Activated naive CD8-positive, alpha-beta T cell treated with anti-CD3 and anti-CD28 coated beads, Interleukin-2, amount 10 ng/mL, durations not matched to agents 7 days and 5 days (primary cell): ENCODE measurements around the gene UNC13D. TPM values are rescaled to one million over a fixed set of nuclear protein-coding genes. Genes with fewer than 3 reads are reported as not detected.
"Not testable (repeated sequence)": the region's sequence is repeated elsewhere in the genome, so short reads cannot be mapped to it uniquely, and the experiment has no call there.

ENCODE experiments used
- ATAC-seq: fragments of 150-1000 bp; cut with Tn5 transposase; one replicate; pipeline ENCODE4 v1.10.0; 2021; ENCODE audit warnings: low read depth, moderate library complexity
- POLR2A ChIA-PET: fragments of 350-600 bp; sonication (Branson Sonifier 250); formaldehyde crosslinking; loops from one replicate; lab custom pipeline; 2021; ENCODE audit warnings: antibody characterized with exemption; lab: Charles Lee
- DNase-seq: peaks from one replicate; pipeline ENCODE4 v3.0.0; 2021
- H3K27ac Mint-ChIP-seq: one replicate; pipeline ENCODE4 v1.8.0; 2022; ENCODE audit warnings: mild to moderate bottlenecking, mixed read lengths
- H3K27me3 Mint-ChIP-seq: one replicate; pipeline ENCODE4 v1.8.0; 2022; ENCODE audit warnings: mild to moderate bottlenecking, moderate library complexity, mixed read lengths
- H3K36me3 Mint-ChIP-seq: one replicate; pipeline ENCODE4 v1.8.0; 2021; ENCODE audit warnings: mild to moderate bottlenecking, mixed read lengths
- H3K4me1 Mint-ChIP-seq: one replicate; pipeline ENCODE4 v1.8.0; 2021; ENCODE audit warnings: mixed read lengths
- H3K4me3 Mint-ChIP-seq: one replicate; pipeline ENCODE4 v1.8.0; 2022; ENCODE audit warnings: mild to moderate bottlenecking, moderate library complexity, mixed read lengths
- H3K9me3 Mint-ChIP-seq: one replicate; pipeline ENCODE4 v1.8.0; 2021; ENCODE audit warnings: mixed read lengths
- total RNA-seq, 2 experiments: library from RNA; stranded (reverse); gene quantifications; one replicate each; pipeline ENCODE4 v1.2.3, GENCODE V29; 2021

UNC13D gene
- total RNA-seq, 2 experiments from 2014 or later = 221 to 222 TPM

DNA sequence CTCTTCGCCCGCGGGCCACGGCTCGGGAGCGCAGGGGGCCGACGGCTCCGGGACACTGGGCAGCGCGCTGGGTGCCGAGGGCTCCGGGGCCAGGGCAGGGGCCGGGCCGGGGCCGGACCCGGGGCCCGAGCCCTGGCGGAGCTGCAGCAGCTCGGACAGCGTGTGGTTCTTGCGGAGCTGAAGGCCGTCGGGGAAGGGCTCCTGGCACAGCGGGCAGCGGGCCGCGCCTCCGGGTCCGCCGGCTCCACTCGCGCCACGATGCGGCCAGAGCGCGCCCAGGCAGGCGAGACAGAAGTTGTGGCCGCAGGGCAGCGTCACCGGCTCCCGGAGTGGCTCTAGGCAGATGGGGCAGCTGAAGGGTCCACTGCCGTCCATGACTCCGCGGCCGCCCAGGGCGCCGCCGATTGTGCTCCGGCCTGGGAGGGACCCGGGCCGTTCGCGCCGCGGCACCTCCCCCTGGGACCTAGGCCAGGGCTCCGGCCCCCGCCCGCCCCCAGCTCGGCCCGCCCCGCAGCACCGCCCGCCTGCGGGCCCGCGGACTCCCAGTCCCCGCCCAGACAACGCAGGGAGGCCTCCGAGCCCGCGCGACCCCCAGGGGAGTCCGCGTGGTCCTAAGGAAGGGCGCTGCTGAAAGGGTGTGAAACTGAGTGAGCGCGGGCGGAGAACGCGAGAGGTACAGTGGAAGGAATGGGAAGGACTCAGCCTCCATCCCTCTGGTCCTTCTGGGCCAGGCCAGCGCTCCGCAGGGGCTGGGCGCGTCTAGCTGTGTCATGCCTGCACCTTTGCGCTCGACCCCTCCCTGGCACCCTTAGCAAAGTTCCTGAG lies 34.2 kb upstream of the UNC13D start, which contains the start of gene TRIM47:
TSS of gene TRIM47 (minus strand) at position 408 of the 825 bp plus-strand sequence. CDS start at position 375, 33 bp downstream.
- Mint-ChIP-seq H3K27ac (peak within 1 kb of the TSS; percentile 93), H3K4me3 (peak within 1 kb of the TSS; percentile 91), H3K36me3 (peaks cover 3% of the 10 kb centered on the region), H3K27me3 (peaks cover 12% of the 10 kb centered on the region), H3K9me3 (no peaks in the 10 kb centered on the region), H3K4me1 (peaks cover 25% of the 10 kb centered on the region)
- peak; percentile 65 for DNase-seq
- ATAC-seq = no peak
- POLR2A ChIA-PET = interaction anchor here (0.7 to 5.5 kb wide), 11 partner anchors 11 to 1261 kb away, joined by 3 to 68 read pairs (median 9); partner anchors contain the start of genes TRIM65, UNC13D and WBP2

DNA sequence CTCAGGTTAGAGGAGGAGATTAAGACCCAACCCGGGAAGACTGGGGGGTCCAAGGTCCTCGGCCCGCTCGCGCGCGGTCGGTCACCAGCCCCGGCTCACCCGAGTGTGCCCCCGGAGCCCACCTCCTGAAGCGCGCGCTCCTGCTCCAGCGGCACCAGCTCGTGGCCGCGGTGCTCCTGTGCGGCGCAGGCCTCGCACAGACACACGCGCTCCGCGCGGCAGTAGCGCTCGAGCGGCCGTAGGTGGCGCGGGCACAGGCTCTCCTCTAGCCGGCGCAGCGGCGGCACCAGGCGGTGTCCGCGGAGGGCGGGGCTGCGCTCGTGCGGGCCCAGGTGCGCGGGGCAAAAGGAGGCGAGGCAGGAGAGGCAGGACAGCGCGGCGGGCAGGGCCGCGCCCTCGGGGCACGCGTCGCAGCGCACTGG lies 33.6 kb upstream of the UNC13D start:
- H3K36me3 Mint-ChIP-seq = peaks cover 3% of the 10 kb centered on the region
- peaks cover 28% of the 10 kb centered on the region for H3K4me1 Mint-ChIP-seq
- peak overlapping the region; percentile 93 for H3K27ac Mint-ChIP-seq
- DNase-seq (peak; percentile 84), ATAC-seq (peak; percentile 70)
- peak overlapping the region; percentile 91 for H3K4me3 Mint-ChIP-seq
- no peaks in the 10 kb centered on the region for H3K9me3 Mint-ChIP-seq
- peaks cover 12% of the 10 kb centered on the region for H3K27me3 Mint-ChIP-seq
- POLR2A ChIA-PET = interaction anchor here (0.6 to 5.5 kb wide), 15 partner anchors 10 to 211 kb away, joined by 3 to 68 read pairs (median 6); partner anchors contain the start of genes MRPL38, RECQL5, SAP30BP and TRIM65

DNA sequence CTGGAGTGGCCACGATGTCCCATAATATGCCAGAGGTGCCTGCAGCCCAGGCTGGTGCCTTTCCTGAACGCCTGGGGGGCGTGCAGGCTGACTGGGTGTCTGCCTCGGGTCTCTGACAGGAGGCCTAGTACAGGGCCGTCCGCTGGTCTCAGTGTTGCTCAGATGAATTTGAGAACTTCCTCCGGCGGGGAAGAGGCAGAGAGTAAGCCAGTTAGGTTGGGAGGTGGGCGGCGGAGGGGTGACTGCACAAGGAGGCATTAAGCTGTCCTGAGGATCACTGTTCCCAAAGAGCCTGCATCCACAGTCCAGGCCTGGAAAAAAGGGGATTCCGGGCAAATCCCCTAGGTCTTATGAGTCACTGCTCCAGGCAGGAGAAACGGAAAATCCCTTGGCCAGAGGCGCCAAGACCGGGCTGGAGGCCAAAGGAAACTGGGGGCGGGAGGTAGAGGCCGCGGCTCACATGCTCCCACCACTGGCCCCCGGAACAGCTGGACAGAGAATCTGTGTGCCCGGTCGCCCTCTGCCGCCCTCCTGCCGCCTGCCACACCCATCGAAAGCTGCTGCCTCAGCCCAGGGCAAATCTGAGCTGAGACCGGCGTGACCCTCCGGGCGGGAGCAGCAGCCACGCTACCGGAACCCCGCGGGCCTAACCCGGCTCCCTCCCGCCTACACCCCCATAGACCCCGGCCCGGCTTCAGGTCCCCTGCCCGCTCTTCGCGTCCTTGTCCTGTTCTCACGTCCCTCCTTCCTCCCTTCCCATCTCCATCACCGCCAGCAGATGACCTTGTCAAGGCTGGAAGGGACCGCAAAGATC lies 32.9 kb upstream of the UNC13D start:
- H3K9me3 Mint-ChIP-seq = no peaks in the 10 kb centered on the region
- DNase-seq = no peak
- POLR2A ChIA-PET = interaction anchor here (0.6 to 5.5 kb wide), 15 partner anchors 10 to 210 kb away, joined by 3 to 68 read pairs (median 6); partner anchors contain the start of genes MRPL38, RECQL5, SAP30BP and TRIM65
- H3K36me3 Mint-ChIP-seq = peaks cover 3% of the 10 kb centered on the region
- peaks cover 12% of the 10 kb centered on the region for H3K27me3 Mint-ChIP-seq
- peaks cover 30% of the 10 kb centered on the region for H3K4me1 Mint-ChIP-seq
- peak overlapping the region; percentile 91 for H3K4me3 Mint-ChIP-seq
- peak overlapping the region; percentile 93 for H3K27ac Mint-ChIP-seq
- ATAC-seq = no peak

DNA sequence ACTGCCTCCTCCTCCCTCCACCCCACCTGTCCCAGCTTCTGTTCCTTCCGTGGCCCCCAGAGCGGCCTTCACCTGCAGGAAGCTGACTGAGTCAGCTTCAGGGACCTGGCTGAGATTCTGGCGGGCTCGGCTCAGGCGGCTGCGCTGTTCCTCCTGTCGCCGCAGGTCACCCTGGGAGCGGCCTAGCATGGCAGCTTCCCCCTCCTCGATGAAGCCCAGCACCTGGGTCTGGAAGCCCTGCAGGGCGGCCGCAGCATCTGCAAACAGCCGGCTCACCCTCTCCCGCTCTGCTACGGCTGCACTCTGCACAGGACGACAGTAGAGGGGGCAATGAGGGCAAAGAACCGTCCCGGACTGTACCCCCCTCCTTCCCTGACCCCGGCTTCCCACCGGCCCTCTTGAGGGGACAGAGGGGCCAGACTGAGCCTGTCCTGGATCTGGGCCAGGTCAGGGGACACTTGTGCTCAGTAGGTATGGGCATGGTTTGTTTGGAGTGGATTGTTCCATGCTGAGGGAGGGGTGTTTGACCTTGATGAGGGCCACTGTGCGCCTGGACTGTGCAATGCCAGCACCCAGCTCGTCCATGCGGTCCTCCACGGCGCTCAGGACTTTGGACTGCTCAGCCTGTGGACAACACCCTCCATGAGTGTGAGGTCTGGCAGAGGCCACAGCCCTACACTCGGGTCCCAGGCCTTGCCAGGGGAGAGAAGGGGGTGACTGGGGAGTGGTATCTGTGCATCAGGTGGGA lies 32.2 kb upstream of the UNC13D start:
- Mint-ChIP-seq H3K4me3 (peak overlapping the region; percentile 91), H3K27ac (peak overlapping the region; percentile 93), H3K4me1 (peaks cover 30% of the 10 kb centered on the region), H3K9me3 (no peaks in the 10 kb centered on the region), H3K27me3 (peaks cover 8% of the 10 kb centered on the region), H3K36me3 (peaks cover 3% of the 10 kb centered on the region)
- POLR2A ChIA-PET = interaction anchor here (0.5 to 5.5 kb wide), 22 partner anchors 12 to 508 kb away, joined by 3 to 68 read pairs (median 4); partner anchors contain the start of genes ACOX1, MRPL38, SPHK1 and TEN1
- peak; percentile 80 for DNase-seq
- peak; percentile 76 for ATAC-seq

DNA sequence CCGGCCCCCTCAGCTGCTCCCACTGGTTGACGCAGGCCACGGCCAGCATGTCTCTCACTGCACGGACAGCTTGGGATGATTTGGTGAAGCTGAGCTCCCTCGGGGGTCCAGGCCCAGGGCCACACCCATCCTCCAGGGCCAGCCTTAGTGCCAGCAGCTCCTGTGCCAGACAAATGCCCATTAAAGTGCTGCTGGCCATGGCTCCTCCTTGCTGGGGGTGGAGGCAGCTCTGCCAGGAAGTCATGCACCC lies 31.7 kb upstream of the UNC13D start:
- Mint-ChIP-seq H3K36me3 (peaks cover 3% of the 10 kb centered on the region), H3K9me3 (no peaks in the 10 kb centered on the region), H3K27ac (peak overlapping the region; percentile 93), H3K4me1 (peaks cover 30% of the 10 kb centered on the region), H3K27me3 (peaks cover 7% of the 10 kb centered on the region), H3K4me3 (peak overlapping the region; percentile 91)
- ATAC-seq (no peak), DNase-seq (no peak)
- POLR2A ChIA-PET = interaction anchor here (0.5 to 5.5 kb wide), 21 partner anchors 11 to 509 kb away, joined by 3 to 68 read pairs (median 4); partner anchors contain the start of genes ACOX1, MRPL38, SPHK1 and TEN1

DNA sequence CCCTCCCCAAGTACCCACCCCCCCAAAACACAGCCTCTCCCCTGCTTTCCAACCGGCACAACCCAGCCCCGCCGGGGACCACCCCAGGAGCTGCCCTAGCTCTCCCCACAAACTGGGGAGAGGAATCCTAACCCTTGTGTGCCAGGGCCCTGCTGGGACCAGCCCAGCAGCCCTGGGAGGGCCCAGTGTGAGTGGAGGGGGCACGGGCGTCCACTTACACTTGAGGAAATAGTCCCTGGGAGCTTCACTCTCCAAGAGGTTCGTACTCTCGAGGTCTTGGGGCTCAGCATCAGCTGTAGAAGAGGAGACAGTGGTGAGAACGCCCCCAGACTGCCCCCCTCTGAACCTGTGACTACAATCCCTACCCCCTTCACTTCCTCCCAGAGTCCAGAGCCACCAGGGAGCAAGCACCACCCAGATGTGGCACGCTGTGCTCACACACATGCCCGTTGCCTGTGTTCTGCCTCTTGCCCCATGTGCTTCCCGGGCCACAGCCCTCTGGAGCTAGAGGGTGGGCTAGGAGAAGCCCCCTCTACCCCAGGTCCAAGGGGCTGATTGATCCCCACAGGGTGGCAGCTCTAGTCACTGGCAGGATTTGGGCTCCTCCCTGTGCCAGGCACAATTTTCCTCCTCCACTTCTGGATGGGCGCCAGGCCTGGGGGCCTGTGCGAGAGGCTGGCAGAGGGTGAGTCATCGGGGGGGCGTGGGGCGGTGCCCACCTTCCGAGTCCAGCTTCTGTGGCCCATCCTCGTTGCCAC lies 31.2 kb upstream of the UNC13D start:
- ATAC-seq = no peak

DNA sequence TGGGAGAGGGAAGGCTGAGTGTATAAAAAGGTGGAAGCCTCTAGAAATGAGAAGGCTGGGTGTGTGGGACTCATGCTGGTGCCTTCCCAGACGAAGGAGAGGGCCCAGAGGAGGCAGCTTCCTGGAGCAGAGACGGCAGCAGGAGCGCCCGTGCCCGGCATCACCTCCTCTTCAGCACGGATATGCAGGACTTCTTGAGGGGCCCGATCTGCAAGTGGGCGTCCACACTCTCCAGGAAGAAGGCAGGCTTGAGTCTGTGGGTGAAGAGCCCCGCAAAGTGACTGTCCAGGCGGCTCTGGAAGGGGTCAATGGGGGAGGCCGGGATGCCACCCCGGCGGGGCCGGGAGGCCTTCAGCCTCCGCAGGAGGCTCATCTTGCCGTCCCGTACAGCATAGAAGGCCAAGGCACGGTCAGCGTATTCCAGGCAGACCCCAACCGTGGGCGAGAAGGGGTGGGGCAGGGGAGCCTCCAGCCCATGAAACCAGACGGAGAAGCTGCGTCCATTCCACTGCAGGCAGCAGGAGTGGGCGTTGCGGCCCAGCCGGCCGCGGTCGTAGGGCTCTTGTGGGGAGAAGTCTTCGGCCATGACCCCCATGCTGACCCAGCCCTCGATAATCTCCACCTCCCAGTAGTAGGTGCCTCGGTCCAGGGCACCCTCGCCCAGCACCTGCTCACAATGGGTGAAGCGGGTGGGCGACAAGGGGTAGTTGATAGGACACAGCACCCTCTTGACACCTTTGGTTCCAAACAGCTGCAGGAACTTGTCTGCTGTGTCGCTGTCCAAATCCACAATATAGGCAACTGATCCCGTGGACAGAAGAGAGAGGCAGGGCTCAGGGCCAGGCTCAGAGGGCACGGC lies 30.3 kb upstream of the UNC13D start:
- Mint-ChIP-seq H3K4me1 (peaks cover 30% of the 10 kb centered on the region), H3K27me3 (peaks cover 7% of the 10 kb centered on the region), H3K4me3 (no peak overlapping the region), H3K36me3 (peaks cover 3% of the 10 kb centered on the region), H3K9me3 (no peaks in the 10 kb centered on the region), H3K27ac (peak overlapping the region; percentile 45)
- ATAC-seq (no peak), DNase-seq (peak; percentile 33)
- POLR2A ChIA-PET = interaction anchor here (1.3 to 5.5 kb wide), 10 partner anchors 10 to 97 kb away, joined by 3 to 68 read pairs (median 26); partner anchors contain the start of genes TRIM65, UNC13D and WBP2

More for the DNA sequence above, 31.2 kb upstream of the UNC13D start:
- DNase-seq = peak; percentile 42
- Mint-ChIP-seq H3K4me3 (peak overlapping the region; percentile 91), H3K27ac (peak overlapping the region; percentile 93), H3K4me1 (peaks cover 30% of the 10 kb centered on the region), H3K27me3 (peaks cover 7% of the 10 kb centered on the region), H3K9me3 (no peaks in the 10 kb centered on the region), H3K36me3 (peaks cover 3% of the 10 kb centered on the region)
- POLR2A ChIA-PET = interaction anchor here (0.5 to 5.5 kb wide), 20 partner anchors 11 to 509 kb away, joined by 3 to 68 read pairs (median 4); partner anchors contain the start of genes ACOX1, MRPL38, SPHK1 and TEN1

DNA sequence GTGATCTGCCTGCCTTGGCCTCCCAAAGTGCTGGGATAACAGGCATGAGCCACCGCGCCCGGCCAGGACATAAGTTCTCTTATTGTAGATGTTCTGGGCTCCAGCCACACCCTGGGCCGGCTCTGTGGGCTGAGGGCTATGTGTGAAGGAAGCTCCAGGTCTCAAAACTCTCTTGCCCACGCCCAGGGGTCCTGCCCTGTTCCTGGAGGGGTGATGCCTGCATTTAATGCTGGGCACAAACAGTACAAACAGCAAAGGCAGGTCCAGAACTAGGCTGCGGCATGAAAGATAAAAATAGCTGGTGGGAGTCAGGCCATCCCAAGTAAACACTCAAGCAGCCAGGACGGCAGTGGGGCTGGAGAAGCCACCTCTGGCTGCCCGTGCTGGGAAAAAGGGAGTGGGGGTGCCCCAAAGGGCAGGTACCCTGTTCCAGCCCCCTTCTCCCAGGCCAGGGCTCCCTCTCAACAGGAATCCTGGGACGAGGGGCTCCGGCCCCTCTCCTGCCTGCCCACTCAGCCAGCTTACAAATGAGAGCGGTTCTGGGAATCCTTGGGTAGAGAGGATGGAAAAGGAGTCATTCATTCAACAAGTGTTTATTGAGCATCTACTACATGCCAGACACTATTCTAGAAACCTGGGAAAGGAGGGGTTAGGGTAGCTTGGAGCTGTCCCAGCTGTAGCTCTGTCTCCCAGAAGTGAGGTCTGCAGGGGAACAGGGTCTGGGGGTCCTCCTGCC lies 29.6 kb upstream of the UNC13D start:
- Mint-ChIP-seq H3K36me3 (peaks cover 3% of the 10 kb centered on the region), H3K9me3 (no peaks in the 10 kb centered on the region), H3K4me1 (peaks cover 28% of the 10 kb centered on the region), H3K27ac (peak overlapping the region; percentile 89), H3K4me3 (no peak overlapping the region), H3K27me3 (peaks cover under 1% of the 10 kb centered on the region)
- DNase-seq = no peak
- POLR2A ChIA-PET = interaction anchor here (1.1 to 2.7 kb wide), 9 partner anchors 9 to 94 kb away, joined by 3 to 16 read pairs (median 8); partner anchors contain the start of genes UNC13D and WBP2
- no peak for ATAC-seq

DNA sequence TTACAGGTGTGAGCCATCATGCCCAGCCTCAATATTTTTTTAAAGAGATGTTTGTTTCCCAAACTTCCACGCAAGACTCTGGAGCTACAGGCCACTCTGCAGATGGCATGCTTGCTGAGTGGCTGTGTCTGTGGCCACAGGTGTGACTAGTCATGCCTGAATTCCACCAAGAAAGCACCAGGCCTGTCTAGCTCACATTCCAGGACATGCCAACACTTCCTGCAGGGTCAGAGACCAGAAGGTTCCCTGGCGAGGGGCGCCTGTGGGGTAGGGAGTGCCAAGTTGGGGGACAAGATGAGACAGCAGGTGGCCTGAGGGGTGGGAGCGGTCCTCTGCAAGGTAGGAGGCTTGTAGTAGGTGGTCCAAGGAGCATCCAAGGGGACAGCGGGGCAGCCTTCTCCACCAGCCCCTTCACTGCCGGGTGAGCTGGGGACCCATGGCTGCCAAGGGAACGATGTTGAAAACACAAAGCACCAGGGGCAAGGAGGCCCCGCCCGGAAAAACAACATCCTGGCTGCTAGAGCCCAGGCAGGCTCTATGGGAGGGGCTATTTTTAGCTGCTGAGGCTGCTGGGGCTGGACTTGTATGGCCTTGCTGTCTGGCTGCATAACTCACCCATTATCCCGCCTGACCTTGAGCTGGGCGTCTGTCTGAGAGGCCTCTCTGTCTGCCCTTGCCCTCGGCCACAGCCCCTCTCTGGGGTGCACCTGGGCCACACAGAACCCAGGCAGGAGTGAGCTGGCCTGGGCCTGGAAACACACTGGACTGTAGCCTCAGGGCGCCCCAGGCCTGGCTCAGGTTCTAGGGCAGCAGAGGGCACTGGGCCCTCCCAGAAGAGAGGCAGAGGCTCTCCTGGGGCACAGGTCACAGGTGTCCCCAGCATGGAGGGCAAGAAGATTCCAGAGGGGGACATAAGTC lies 28.5 kb upstream of the UNC13D start:
- no peaks in the 10 kb centered on the region for H3K27me3 Mint-ChIP-seq
- no peaks in the 10 kb centered on the region for H3K9me3 Mint-ChIP-seq
- peaks cover 2% of the 10 kb centered on the region for H3K36me3 Mint-ChIP-seq
- peaks cover 25% of the 10 kb centered on the region for H3K4me1 Mint-ChIP-seq
- H3K4me3 Mint-ChIP-seq = peak overlapping the region; percentile 49
- peak overlapping the region; percentile 89 for H3K27ac Mint-ChIP-seq
- ATAC-seq (peak; percentile 51), DNase-seq (peak; percentile 66)
- POLR2A ChIA-PET = interaction anchor here (0.9 to 2.7 kb wide), 14 partner anchors 8 to 108 kb away, joined by 3 to 16 read pairs (median 5); partner anchors contain the start of genes GALK1, TRIM65, UNC13D and WBP2

DNA sequence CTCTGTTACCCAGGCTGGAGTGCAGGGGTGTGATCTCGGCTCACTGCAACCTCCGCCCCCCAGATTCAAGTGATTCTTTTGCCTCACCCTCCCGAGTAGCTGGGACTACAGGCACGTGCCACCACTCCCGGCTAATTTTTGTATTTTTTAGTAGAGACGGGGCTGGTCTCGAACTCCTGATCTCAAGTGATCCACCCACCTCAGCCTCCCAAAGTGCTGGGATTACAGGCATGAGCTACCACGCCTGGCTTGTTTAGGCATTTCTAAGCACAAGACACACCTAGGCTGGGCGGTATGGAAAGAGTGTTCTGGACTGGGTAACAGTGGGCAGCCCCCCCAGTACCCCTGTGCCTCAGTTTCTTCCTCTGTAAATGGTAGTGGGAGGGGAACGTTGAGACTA lies 26.0 kb upstream of the UNC13D start:
- peaks cover 17% of the 10 kb centered on the region for H3K4me1 Mint-ChIP-seq
- not testable (repeated sequence) for H3K27ac Mint-ChIP-seq, DNase-seq, H3K27me3 Mint-ChIP-seq, ATAC-seq, H3K4me3 Mint-ChIP-seq, H3K36me3 Mint-ChIP-seq, H3K9me3 Mint-ChIP-seq
- POLR2A ChIA-PET = interaction anchor here (1.7 kb wide), 1 partner anchor 15 kb away, joined by 7 read pairs; the partner anchor contains the start of gene WBP2
